Endodermal cell (in vitro differentiated cells): ENCODE results near the gene ZNRF3. TPM values are rescaled to one million over a fixed set of nuclear protein-coding genes. Genes with fewer than 3 reads are reported as not detected.

Experiments
- DNase-seq: peaks from one replicate; pipeline ENCODE4 v3.0.0-alpha.2; 2017
- H3K27ac ChIP-seq: 2 replicates; pipeline ENCODE4 v1.5.1; 2013; ENCODE audit warnings: mild to moderate bottlenecking, low read depth, low read length, moderate library complexity
- H3K27me3 ChIP-seq: 2 replicates; pipeline ENCODE4 v1.6.1; 2013; ENCODE audit warnings: mild to moderate bottlenecking, low read length, moderate library complexity; ENCODE audit not compliant: insufficient read depth, control insufficient read depth, poor library complexity, severe bottlenecking
- H3K36me3 ChIP-seq: 2 replicates; pipeline ENCODE4 v1.7.0; 2013; ENCODE audit warnings: mild to moderate bottlenecking, low read length, moderate library complexity; ENCODE audit not compliant: control insufficient read depth, insufficient read depth
- H3K4me1 ChIP-seq: one replicate; pipeline ENCODE4 v1.7.0; 2013; ENCODE audit warnings: low read length; ENCODE audit not compliant: control insufficient read depth, insufficient read depth
- H3K4me3 ChIP-seq: 2 replicates; pipeline ENCODE4 v1.5.1; 2013; ENCODE audit warnings: mild to moderate bottlenecking, low read length, moderate library complexity
- H3K9ac ChIP-seq: 2 replicates; pipeline ENCODE4 v1.6.1; 2013; ENCODE audit warnings: mild to moderate bottlenecking, low read length, moderate library complexity; ENCODE audit not compliant: poor library complexity, severe bottlenecking; ENCODE audit errors: extremely low read depth
- H3K9me3 ChIP-seq: 2 replicates; pipeline ENCODE4 v1.6.1; 2013; ENCODE audit warnings: mild to moderate bottlenecking, low read length, moderate library complexity; ENCODE audit not compliant: control insufficient read depth
- H3K27ac Mint-ChIP-seq: 2 replicates; pipeline ENCODE4 v1.8.0; 2020; ENCODE audit warnings: mixed read lengths
- H3K27me3 Mint-ChIP-seq: 2 replicates; pipeline ENCODE4 v1.8.0; 2021; ENCODE audit warnings: mild to moderate bottlenecking, mixed read lengths; ENCODE audit not compliant: insufficient read depth
- H3K36me3 Mint-ChIP-seq: 2 replicates; pipeline ENCODE4 v1.8.0; 2020; ENCODE audit warnings: low read depth, mixed read lengths
- H3K4me1 Mint-ChIP-seq: 2 replicates; pipeline ENCODE4 v1.8.0; 2020; ENCODE audit warnings: mixed read lengths
- H3K4me3 Mint-ChIP-seq: 2 replicates; pipeline ENCODE4 v1.8.0; 2020; ENCODE audit warnings: mild to moderate bottlenecking, moderate library complexity, mixed read lengths
- H3K9me3 Mint-ChIP-seq: 2 replicates; pipeline ENCODE4 v1.8.0; 2020; ENCODE audit warnings: mild to moderate bottlenecking, mixed read lengths
- WGBS, 2 experiments: methylation state at CpG; one replicate each; pipeline versions ENCODE4 v1.1.5 to v1.1.7; 2013; ENCODE audit warnings: missing lambda C conversion rate in 2 of 2, mixed read lengths in 1 of 2; ENCODE audit not compliant: insufficient coverage in 1 of 2, insufficient read length in 1 of 2; 5-methylcytosine and 5-hydroxymethylcytosine counted together
- long read RNA-seq, 4 experiments: library from polyadenylated mRNA in 2 of 4; library from RNA in 1 of 4; library from capped mRNA in 1 of 4; stranded (forward) in 3 of 4; unstranded in 1 of 4; transcript quantifications; one replicate each; pipeline ENCODE4 v2.0.0, GENCODE V29; 2020 to 2021; ENCODE audit warnings: inconsistent platforms in 1 of 4
- polyA plus RNA-seq, 2 experiments: library from polyadenylated mRNA; stranded (reverse); fragments of 50-300 nt; gene quantifications; one replicate each; pipeline ENCODE4 v1.2.3, GENCODE V29; 2013
- total RNA-seq, 2 donors: library from RNA; stranded (reverse); fragmentation: NEBNext Ultra II Directional in 1 of 2; extraction: Animal tissue kit (Norgen Biotek cat#: 25700) in 1 of 2; gene quantifications; 2 replicates in 1 of 2; 3 replicates in 1 of 2; pipeline ENCODE4 v1.2.1, GENCODE V29; 2021
- TF ChIP-seq, protein P1 (sequence below): fragments of 200-600 bp; sonication (generic); conservative IDR thresholded peaks from 2 replicates; pipeline ENCODE4 v1.5.0; 2021; ENCODE audit warnings: antibody characterized with exemption, mild to moderate bottlenecking

Gene ZNRF3
- total RNA-seq = 10 to 100 TPM; 15.8 to 19.8 TPM
- 35.8 TPM for polyA plus RNA-seq (2013, experiment 1 of 2)
- 29.9 TPM for polyA plus RNA-seq (2013, experiment 2 of 2)
- long read RNA-seq, experiment 1, full-length matches to known transcripts = 1 of 8 reads
- long read RNA-seq, experiment 1, partial matches to known transcripts = 4 of 8 reads
- long read RNA-seq, experiment 1, other reads (novel, unspliced or antisense) = 3 of 8 reads
- long read RNA-seq, experiment 2, full-length matches to known transcripts = 25 of 45 reads
- long read RNA-seq, experiment 2, partial matches to known transcripts = 9 of 45 reads
- long read RNA-seq, experiment 2, other reads (novel, unspliced or antisense) = 11 of 45 reads
- long read RNA-seq, experiment 3, partial matches to known transcripts = 8 of 14 reads
- long read RNA-seq, experiment 3, other reads (novel, unspliced or antisense) = 6 of 14 reads
- long read RNA-seq, experiment 4, partial matches to known transcripts = 0 of 2 reads
- long read RNA-seq, experiment 4, other reads (novel, unspliced or antisense) = 2 of 2 reads

GRCh38 chr22:28882878-28883656 is at the start of gene ZNRF3:
Gene ZNRF3, plus strand, starts transcription at chr22:28883572. Its CDS starts 195 bp downstream, at chr22:28883767.
- Mint-ChIP-seq H3K4me1 (peaks cover 38% of the 10 kb centered on the region), H3K27me3 (peaks cover 5% of the 10 kb centered on the region), H3K4me3 (peak within 1 kb of the TSS; percentile 79), H3K36me3 (no peaks in the 10 kb centered on the region), H3K27ac (peak within 1 kb of the TSS; percentile 93), H3K9me3 (no peaks in the 10 kb centered on the region)
- H3K4me3 ChIP-seq = peak within 1 kb of the TSS; percentile 87
- 1 to 6% methylated on average over 7 to 80 of the region's 85 CpGs for WGBS, 2 experiments
- peaks cover 6% of the 10 kb centered on the region for H3K27me3 ChIP-seq
- DNase-seq = peak; percentile 96
- H3K9ac ChIP-seq = peak within 1 kb of the TSS; percentile 56
- H3K9me3 ChIP-seq = no peaks in the 10 kb centered on the region
- peak within 1 kb of the TSS; percentile 45 for H3K27ac ChIP-seq
- H3K36me3 ChIP-seq = no peaks in the 10 kb centered on the region
- TF ChIP-seq, protein P1, sequence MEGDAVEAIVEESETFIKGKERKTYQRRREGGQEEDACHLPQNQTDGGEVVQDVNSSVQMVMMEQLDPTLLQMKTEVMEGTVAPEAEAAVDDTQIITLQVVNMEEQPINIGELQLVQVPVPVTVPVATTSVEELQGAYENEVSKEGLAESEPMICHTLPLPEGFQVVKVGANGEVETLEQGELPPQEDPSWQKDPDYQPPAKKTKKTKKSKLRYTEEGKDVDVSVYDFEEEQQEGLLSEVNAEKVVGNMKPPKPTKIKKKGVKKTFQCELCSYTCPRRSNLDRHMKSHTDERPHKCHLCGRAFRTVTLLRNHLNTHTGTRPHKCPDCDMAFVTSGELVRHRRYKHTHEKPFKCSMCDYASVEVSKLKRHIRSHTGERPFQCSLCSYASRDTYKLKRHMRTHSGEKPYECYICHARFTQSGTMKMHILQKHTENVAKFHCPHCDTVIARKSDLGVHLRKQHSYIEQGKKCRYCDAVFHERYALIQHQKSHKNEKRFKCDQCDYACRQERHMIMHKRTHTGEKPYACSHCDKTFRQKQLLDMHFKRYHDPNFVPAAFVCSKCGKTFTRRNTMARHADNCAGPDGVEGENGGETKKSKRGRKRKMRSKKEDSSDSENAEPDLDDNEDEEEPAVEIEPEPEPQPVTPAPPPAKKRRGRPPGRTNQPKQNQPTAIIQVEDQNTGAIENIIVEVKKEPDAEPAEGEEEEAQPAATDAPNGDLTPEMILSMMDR = no peak
- peaks cover 15% of the 10 kb centered on the region for H3K4me1 ChIP-seq

GRCh38 chr22:28835630-28836189 is 47.7 kb upstream of the ZNRF3 start:
- DNase-seq = no peak
- no peak overlapping the region for H3K4me3 Mint-ChIP-seq
- H3K36me3 Mint-ChIP-seq = no peaks in the 10 kb centered on the region
- 94 to 100% methylated on average over 4 to 11 of the region's 11 CpGs for WGBS, 2 experiments
- TF ChIP-seq, protein P1 = no peak
- Histone ChIP-seq H3K36me3 (no peaks in the 10 kb centered on the region), H3K9me3 (no peaks in the 10 kb centered on the region), H3K4me3 (no peak overlapping the region), H3K27me3 (no peaks in the 10 kb centered on the region), H3K4me1 (no peaks in the 10 kb centered on the region), H3K9ac (no peak overlapping the region), H3K27ac (no peak overlapping the region)
- H3K9me3 Mint-ChIP-seq = no peaks in the 10 kb centered on the region
- H3K27me3 Mint-ChIP-seq = no peaks in the 10 kb centered on the region
- no peak overlapping the region for H3K27ac Mint-ChIP-seq
- no peaks in the 10 kb centered on the region for H3K4me1 Mint-ChIP-seq

- Mint-ChIP-seq H3K9me3 (no peaks in the 10 kb centered on the region), H3K27ac (no peak overlapping the region), H3K36me3 (no peaks in the 10 kb centered on the region), H3K4me1 (no peaks in the 10 kb centered on the region), H3K4me3 (no peak overlapping the region), H3K27me3 (no peaks in the 10 kb centered on the region)
- no peak overlapping the region for H3K4me3 ChIP-seq
- no peak overlapping the region for H3K27ac ChIP-seq
- H3K9me3 ChIP-seq = no peaks in the 10 kb centered on the region
- H3K27me3 ChIP-seq = no peaks in the 10 kb centered on the region
- no peaks in the 10 kb centered on the region for H3K36me3 ChIP-seq
- 88 to 91% methylated on average over 4 to 6 of the region's 6 CpGs for WGBS, 2 experiments
- no peak for DNase-seq
- TF ChIP-seq, protein P1 = no peak
- no peak overlapping the region for H3K9ac ChIP-seq
- no peaks in the 10 kb centered on the region for H3K4me1 ChIP-seq
Observed at GRCh38 chr22:28837640-28838039, 45.7 kb upstream of the ZNRF3 start.
